ENCODE measurements around the gene SULT4A1.
"Not testable (repeated sequence)": the region's sequence is repeated elsewhere in the genome, so short reads cannot be mapped to it uniquely, and the experiment has no call there.

SULT4A1 gene

DNA sequence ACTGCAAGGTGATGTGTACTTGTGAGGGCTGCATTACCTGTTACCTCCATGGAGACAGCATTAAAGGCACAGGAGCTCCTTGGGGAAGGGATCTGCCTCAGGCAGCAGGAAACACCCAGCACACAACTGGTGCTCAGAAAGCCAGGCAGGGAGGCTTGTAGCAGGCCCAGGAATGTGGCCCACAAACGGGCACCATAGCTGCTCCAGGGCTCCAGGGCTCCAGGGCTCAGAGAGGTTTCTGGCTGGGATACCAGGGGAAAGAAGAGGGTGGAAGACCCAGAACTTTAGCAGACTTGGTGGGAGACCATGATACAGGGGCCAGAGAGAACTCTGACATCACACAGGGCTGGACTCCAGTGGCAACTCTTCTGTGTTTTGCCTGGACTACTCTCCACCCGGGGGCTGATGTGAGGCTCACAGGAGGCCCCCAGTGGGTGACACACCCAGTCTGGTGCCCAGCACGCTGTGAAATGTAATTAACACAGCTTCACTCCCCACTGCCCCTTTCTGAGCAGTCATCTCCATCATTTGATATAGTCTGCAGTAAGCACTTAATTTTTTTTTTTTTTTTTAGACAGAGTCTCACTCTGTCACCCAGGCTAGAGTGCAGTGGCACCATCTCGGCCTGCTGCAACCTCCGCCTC lies 14.7 kb upstream of the SULT4A1 start:
- H3K27ac Mint-ChIP-seq, result no peak overlapping the region
- TF ChIP-seq, protein P1, sequence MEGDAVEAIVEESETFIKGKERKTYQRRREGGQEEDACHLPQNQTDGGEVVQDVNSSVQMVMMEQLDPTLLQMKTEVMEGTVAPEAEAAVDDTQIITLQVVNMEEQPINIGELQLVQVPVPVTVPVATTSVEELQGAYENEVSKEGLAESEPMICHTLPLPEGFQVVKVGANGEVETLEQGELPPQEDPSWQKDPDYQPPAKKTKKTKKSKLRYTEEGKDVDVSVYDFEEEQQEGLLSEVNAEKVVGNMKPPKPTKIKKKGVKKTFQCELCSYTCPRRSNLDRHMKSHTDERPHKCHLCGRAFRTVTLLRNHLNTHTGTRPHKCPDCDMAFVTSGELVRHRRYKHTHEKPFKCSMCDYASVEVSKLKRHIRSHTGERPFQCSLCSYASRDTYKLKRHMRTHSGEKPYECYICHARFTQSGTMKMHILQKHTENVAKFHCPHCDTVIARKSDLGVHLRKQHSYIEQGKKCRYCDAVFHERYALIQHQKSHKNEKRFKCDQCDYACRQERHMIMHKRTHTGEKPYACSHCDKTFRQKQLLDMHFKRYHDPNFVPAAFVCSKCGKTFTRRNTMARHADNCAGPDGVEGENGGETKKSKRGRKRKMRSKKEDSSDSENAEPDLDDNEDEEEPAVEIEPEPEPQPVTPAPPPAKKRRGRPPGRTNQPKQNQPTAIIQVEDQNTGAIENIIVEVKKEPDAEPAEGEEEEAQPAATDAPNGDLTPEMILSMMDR (IDR thresholded peaks at IDR 0.05), result no peak
- peaks cover 43% of the 10 kb centered on the region for H3K27me3 Mint-ChIP-seq (ENCODE audit: low read depth, poor library complexity)
- no peak overlapping the region for H3K4me3 Mint-ChIP-seq
- no peaks in the 10 kb centered on the region for H3K36me3 Mint-ChIP-seq (ENCODE audit: low read depth)
- H3K4me1 Mint-ChIP-seq, result no peaks in the 10 kb centered on the region
- peaks cover 2% of the 10 kb centered on the region for H3K9me3 Mint-ChIP-seq
- no peak for DNase-seq

DNA sequence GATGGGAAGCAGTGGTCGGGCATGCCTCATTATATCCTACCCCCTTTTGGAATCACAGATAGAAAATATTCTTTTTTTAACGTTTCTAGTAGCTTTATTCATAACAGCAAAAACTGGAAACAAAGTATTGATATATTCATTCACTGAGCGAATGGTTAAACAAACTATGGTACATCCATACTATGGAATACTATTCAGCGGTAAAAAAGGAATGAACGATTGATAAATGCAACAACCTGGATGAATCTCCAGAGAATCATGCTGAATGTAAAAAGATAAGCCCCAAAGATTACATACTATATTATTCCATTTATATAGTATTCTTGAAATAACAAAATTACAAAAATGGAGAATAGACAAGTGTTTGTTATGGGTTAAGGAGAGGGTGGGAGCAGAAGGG lies 7.5 kb upstream of the SULT4A1 start:
- Mint-ChIP-seq H3K9me3 (peaks cover 21% of the 10 kb centered on the region), H3K4me3 (no peak overlapping the region), H3K36me3 (ENCODE audit: low read depth) (no peaks in the 10 kb centered on the region), H3K4me1 (no peaks in the 10 kb centered on the region), H3K27me3 (ENCODE audit: low read depth, poor library complexity) (peaks cover 41% of the 10 kb centered on the region), H3K27ac (no peak overlapping the region)
- no peak for DNase-seq
- TF ChIP-seq, protein P1 (IDR thresholded peaks at IDR 0.05), result no peak

DNA sequence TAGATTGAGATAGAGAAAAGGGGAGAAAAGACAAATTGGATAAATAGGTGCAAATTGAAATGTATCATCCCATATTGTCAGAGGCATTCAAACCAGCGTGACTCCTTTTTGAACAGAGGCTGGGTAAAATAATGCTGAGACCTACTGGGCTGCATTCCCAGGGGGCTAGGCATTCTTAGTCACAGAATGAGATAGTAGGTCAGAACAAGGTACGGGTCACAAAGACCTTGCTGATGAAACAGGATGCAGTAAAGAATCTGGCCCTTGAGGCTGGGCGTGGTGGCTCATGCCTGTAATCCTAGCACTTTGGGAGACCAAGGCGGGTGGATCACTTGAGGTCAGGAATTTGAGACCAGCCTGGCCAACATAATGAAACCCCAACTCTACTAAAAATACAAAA lies 6.7 kb upstream of the SULT4A1 start:
- not testable (repeated sequence) for H3K4me1 Mint-ChIP-seq; H3K36me3 Mint-ChIP-seq (ENCODE audit: low read depth); DNase-seq; H3K27ac Mint-ChIP-seq; H3K4me3 Mint-ChIP-seq
- Mint-ChIP-seq H3K9me3 (peaks cover 21% of the 10 kb centered on the region), H3K27me3 (ENCODE audit: low read depth, poor library complexity) (peaks cover 48% of the 10 kb centered on the region)

DNA sequence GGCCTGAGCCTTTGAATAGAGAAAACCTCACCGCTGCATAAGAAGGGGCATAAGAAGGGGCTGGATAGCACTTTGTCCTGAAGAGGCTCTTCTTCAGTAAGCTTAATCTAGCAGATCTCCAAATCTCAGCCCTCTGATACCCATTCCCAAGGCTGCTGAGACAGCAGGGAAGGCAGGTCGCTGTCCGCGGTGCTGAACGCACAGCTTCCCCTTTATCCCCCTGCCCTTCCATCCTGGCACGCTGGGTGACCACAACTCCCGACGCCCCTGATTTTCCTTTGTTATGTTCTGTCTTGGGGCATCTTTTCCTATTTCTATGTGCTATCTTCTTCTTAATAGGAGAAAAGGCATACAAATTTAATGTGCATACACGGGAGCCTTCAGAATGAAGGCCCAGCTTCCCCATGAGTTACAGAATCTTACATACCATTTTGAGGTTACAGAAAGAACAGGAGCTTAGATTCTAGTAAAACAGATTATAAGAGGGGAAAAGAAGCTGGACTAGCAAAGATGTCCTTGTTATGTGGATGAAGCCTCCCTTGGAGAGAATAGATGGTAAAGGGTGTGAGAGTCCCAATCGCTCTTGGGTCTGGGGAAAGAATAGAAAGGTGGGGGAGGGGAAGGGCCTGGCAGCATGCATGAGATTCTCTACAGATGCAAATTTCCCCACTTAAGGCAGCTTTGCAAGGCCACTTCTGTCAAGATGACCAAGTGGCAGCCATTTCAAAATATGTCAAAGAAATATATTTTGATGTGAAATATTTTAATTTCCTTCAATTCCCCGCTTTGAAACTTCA lies 5.7 kb upstream of the SULT4A1 start:
- H3K9me3 Mint-ChIP-seq, result peaks cover 21% of the 10 kb centered on the region
- peak; percentile 94 for DNase-seq
- no peaks in the 10 kb centered on the region for H3K4me1 Mint-ChIP-seq
- no peaks in the 10 kb centered on the region for H3K36me3 Mint-ChIP-seq (ENCODE audit: low read depth)
- no peak overlapping the region for H3K27ac Mint-ChIP-seq
- H3K4me3 Mint-ChIP-seq, result no peak overlapping the region
- TF ChIP-seq, protein P1 (IDR thresholded peaks at IDR 0.05), result no peak
- H3K27me3 Mint-ChIP-seq (ENCODE audit: low read depth, poor library complexity), result peaks cover 51% of the 10 kb centered on the region

DNA sequence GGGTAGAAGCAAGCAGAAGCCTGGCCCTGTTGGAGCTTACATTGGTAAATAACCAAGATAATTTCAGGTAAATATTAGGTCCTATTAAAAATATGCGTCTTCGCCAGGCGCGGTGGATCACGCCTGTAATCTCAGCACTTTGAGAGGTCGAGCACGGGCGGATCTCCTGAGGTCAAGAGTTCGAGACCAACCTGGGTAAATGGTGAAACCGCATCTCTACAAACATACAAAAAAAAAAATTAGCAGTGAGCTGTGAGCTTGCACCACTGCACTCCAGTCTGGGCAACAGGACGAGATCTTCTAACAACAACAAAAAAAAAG lies 529 bp upstream of the SULT4A1 start:
- Mint-ChIP-seq H3K27ac (peak overlapping the region; percentile 25), H3K27me3 (ENCODE audit: low read depth, poor library complexity) (peaks cover 61% of the 10 kb centered on the region), H3K9me3 (peaks cover 5% of the 10 kb centered on the region), H3K4me1 (peaks cover 9% of the 10 kb centered on the region), H3K36me3 (ENCODE audit: low read depth) (no peaks in the 10 kb centered on the region), H3K4me3 (peak overlapping the region; percentile 81)
- TF ChIP-seq, protein P1 (IDR thresholded peaks at IDR 0.05), result no peak
- no peak for DNase-seq

DNA sequence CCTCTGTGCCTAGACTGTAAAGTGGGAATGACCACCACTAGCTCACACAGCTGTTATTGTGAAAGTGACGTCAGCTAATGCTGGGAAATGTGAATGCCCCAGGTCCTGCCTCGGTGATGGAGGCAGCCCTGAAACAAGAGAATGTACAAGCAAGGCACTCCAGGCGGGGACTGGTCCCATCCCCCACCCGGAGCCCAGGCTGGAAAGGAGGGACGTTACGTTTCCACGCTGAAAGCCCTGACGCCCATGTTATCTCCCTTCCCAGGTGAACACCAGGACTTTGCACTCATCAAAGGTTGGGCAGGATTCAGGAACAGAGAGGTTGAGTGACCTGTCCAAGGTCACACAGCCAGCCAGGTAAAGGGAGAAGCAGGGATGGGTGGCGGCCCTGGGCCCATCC lies 784 bp downstream of the SULT4A1 start:
- Mint-ChIP-seq H3K4me1 (peaks cover 9% of the 10 kb centered on the region), H3K27ac (no peak overlapping the region)

More for the DNA sequence above, 784 bp downstream of the SULT4A1 start:
- peaks cover 16% of the 10 kb centered on the region for H3K9me3 Mint-ChIP-seq
- H3K36me3 Mint-ChIP-seq (ENCODE audit: low read depth), result peaks cover 11% of the 10 kb centered on the region
- peak overlapping the region; percentile 78 for H3K4me3 Mint-ChIP-seq
- DNase-seq, result no peak
- TF ChIP-seq, protein P1 (IDR thresholded peaks at IDR 0.05), result no peak
- peaks cover 69% of the 10 kb centered on the region for H3K27me3 Mint-ChIP-seq (ENCODE audit: low read depth, poor library complexity)
